ENCODE data around the gene PPP1R26. TPM values are rescaled to one million over a fixed set of nuclear protein-coding genes. Genes with fewer than 3 reads are reported as not detected.
"Not testable (repeated sequence)": the region's sequence is repeated elsewhere in the genome, so short reads cannot be mapped to it uniquely, and the experiment has no call there.

PPP1R26 gene, protein sequence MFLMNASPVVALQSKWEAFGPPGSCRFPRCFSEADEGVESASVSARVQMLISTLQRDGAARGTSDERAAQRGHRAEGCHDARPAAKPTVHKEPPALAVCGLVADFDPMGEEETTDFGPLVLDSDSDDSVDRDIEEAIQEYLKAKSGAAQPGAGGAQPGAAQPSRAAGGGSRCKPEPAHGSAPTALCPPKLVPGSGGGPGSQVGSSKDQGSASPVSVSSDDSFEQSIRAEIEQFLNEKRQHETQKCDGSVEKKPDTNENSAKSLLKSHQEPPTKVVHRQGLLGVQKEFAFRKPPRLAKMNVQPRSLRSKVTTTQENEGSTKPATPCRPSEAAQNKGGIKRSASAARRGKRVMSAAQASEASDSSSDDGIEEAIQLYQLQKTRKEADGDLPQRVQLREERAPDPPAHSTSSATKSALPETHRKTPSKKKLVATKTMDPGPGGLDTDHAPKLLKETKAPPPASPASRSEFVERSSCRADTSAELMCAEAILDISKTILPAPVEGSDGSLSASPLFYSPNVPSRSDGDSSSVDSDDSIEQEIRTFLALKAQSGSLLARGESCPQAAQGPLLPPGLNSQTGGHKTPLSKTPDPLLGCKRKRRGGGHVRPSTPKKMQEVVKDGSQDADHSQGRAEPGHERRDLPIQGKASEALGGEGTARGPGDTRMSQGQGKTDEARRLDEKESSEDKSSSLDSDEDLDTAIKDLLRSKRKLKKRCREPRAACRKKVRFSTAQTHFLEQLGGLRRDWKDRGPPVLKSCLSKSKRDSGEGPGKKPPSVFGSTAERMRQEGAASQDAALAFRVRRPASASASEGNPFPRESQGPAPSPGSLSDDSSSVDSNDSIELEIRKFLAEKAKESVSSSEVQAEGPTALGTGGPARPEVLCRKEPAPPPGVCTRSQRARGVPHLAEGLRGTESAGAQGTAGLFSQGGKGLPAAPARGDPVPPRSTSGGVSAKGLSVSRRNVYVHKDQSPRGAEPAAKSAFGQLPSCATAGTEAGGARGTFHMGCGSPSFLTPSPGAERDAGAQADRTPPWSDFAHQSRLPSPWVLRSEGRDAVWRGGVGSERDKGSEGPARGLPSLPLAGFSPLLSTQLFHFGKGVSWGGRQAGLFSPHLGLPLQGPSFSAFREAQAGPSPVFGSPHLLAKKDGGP (N-terminal part only)
- 3.1 and 6.7 TPM in 2 replicates for total RNA-seq

DNA sequence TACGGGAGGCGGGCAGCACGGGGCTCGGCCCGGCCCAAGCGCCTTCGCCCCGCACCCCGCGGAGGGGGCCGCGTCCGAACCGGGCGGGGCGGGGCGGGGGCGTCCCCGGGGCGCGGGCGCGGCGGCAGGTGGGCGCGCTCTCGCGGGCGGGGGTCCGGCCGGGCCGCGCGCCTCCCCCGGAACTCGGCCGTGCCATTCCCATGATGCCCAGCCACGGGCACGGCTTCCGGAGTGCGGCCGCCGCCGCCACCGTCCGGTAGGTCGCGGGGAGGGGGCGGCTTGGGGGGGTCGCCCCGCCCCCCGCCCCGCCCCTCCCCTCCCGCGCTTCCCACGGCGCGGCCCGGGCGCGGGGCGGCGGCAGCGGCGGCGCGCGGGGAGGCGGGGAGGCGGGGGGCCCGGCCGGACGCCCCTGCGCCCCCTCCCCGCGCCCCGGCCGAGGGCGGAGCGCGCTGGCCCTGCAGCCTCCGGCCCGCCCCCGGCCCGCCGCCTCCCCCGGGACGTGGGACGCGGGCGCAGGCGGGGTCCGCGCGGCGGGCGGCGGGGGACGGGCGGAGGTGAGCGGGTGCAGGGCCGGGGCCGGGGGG, at the start of gene PPP1R26:
Gene PPP1R26 (plus strand): TSS at position 314 of the 584 bp plus-strand sequence. CDS start 4,729 bp downstream, outside the sequence.
- peak within 1 kb of the TSS; percentile 91 for H3K4me3 Mint-ChIP-seq
- TF ChIP-seq, protein P1, sequence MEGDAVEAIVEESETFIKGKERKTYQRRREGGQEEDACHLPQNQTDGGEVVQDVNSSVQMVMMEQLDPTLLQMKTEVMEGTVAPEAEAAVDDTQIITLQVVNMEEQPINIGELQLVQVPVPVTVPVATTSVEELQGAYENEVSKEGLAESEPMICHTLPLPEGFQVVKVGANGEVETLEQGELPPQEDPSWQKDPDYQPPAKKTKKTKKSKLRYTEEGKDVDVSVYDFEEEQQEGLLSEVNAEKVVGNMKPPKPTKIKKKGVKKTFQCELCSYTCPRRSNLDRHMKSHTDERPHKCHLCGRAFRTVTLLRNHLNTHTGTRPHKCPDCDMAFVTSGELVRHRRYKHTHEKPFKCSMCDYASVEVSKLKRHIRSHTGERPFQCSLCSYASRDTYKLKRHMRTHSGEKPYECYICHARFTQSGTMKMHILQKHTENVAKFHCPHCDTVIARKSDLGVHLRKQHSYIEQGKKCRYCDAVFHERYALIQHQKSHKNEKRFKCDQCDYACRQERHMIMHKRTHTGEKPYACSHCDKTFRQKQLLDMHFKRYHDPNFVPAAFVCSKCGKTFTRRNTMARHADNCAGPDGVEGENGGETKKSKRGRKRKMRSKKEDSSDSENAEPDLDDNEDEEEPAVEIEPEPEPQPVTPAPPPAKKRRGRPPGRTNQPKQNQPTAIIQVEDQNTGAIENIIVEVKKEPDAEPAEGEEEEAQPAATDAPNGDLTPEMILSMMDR (IDR thresholded peaks at IDR 0.05) = no peak
- ChIA-PET CTCF (interaction anchor here (0.8 kb wide), 1 partner anchor 25 kb away, joined by 3 read pairs; no protein-coding TSS in a partner anchor), POLR2A (no interaction called here)
- H3K27ac Mint-ChIP-seq = peak within 1 kb of the TSS; percentile 77
- DNase-seq = no peak
- peaks cover 2% of the 10 kb centered on the region for H3K27me3 Mint-ChIP-seq
- peak; percentile 28 for ATAC-seq (ENCODE audit: low read depth)
- H3K36me3 Mint-ChIP-seq (ENCODE audit: low read depth) = peaks cover 2% of the 10 kb centered on the region
- H3K4me1 Mint-ChIP-seq = peaks cover 10% of the 10 kb centered on the region
- H3K9me3 Mint-ChIP-seq = no peaks in the 10 kb centered on the region
- intact Hi-C loops (cut with micrococcal nuclease) = loop anchor here (1.0 kb wide), 1 partner anchor 21 kb away; the partner anchor contains the start of gene MRPS2

DNA sequence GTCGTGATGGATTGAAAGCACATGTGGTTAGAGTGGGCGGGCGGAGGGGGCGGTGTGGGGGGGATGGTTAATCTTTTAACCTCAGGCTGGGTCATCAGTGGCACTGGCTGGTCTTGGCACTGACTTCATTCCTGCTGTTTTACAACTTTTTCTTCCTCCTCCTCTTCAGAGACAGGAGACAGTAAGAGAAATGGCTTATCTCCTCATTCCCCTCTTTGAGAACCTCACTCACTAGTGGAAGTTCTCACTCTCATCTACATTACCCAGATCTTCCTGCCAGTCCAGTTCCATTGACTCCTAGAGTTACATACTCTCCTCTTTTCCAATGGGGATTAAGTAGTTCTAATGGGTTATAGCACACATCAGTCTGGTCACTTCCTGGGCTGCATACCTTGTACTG, 42.3 kb upstream of the PPP1R26 start:
- Mint-ChIP-seq H3K9me3 (peaks cover 17% of the 10 kb centered on the region), H3K27me3 (peaks cover 10% of the 10 kb centered on the region), H3K36me3 (ENCODE audit: low read depth) (no peaks in the 10 kb centered on the region), H3K4me1 (no peaks in the 10 kb centered on the region), H3K27ac (no peak overlapping the region), H3K4me3 (no peak overlapping the region)
- CTCF ChIA-PET = no interaction called here
- DNase-seq (no peak), ATAC-seq (ENCODE audit: low read depth) (no peak)
- POLR2A ChIA-PET = no interaction called here
- intact Hi-C loops (cut with micrococcal nuclease) = no loop called here
- TF ChIP-seq, protein P1 (IDR thresholded peaks at IDR 0.05) = no peak

DNA sequence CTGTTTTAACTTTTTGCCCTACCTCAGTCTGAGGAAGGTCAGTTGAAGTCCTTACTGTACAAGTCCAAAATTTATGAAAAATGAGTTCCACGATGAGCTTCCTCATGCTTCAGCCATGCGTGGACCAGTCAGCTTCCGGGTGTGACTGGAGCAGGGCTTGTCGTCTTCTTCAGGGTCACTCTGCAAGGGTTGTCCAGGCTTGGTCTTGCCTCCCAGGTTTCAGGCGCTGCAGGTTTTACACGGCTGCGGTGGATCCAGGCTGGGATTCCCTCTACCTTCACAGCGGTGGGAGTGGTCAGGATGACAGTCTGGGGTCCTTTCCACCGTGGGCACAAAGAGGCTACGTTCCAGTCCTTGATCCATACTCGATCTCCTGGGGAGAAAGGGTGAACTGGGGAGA, 41.9 kb upstream of the PPP1R26 start:
- H3K27ac Mint-ChIP-seq; POLR2A ChIA-PET; DNase-seq; H3K4me1 Mint-ChIP-seq; H3K36me3 Mint-ChIP-seq (ENCODE audit: low read depth); H3K4me3 Mint-ChIP-seq; CTCF ChIA-PET; ATAC-seq (ENCODE audit: low read depth); intact Hi-C loops (cut with micrococcal nuclease): not testable (repeated sequence)
- Mint-ChIP-seq H3K27me3 (peaks cover 13% of the 10 kb centered on the region), H3K9me3 (peaks cover 17% of the 10 kb centered on the region)

DNA sequence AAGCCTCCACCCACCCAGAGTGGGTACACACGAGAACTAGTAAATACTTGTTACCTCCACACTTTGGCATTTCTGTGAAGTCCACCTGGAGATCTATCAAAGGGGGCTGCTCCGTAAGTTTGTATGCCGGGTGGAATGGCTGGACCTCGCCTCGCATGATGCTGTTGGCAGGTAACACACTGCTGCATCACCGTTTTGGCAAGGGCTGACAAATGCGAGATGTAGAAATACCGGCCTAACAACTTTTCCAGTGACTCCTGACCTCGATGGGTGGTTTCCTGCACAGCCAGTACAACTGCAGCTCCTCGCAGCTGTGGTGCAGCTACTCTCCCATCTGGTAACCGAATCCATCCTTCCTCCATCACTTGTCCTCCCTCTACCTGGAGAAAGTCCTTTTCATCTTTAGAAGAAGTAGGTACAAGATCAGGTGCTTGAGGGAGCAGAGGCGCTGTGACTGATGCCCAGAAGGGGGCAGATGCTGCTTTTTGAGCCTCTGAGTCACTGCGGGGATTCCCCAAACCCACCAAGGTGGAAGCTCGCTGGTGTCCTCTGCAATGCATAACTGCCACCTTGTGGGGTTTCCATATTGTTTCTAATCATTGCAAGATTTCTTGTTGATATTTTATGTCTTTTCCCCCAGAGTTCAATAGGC, 40.9 kb upstream of the PPP1R26 start:
- ATAC-seq (ENCODE audit: low read depth); CTCF ChIA-PET; H3K4me1 Mint-ChIP-seq: not testable (repeated sequence)

DNA sequence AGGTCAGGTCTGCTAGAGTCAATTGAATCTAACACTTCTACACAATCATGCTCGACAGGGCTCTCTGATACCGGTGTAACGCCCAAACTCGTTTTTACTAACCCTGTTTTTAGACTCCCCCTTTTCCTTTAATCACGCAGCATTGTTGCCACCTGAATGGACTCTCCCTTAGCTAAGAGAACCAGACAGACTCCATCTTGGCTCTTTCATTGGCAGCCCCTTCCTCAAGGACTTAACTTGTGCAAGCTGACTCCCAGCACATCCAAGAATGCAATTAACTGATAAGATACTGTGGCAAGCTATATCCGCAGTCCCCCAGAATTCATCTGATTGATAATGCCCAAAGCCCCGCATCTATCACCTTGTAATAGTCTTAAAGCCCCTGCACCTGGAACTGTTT, 40.1 kb upstream of the PPP1R26 start:
- H3K36me3 Mint-ChIP-seq (ENCODE audit: low read depth); H3K4me1 Mint-ChIP-seq; POLR2A ChIA-PET; ATAC-seq (ENCODE audit: low read depth); H3K4me3 Mint-ChIP-seq; H3K27ac Mint-ChIP-seq; intact Hi-C loops (cut with micrococcal nuclease); DNase-seq; CTCF ChIA-PET: not testable (repeated sequence)
- Mint-ChIP-seq H3K27me3 (peaks cover 13% of the 10 kb centered on the region), H3K9me3 (peaks cover 17% of the 10 kb centered on the region)

More for the DNA sequence above, 40.9 kb upstream of the PPP1R26 start:
- H3K4me3 Mint-ChIP-seq; H3K27ac Mint-ChIP-seq; DNase-seq; H3K36me3 Mint-ChIP-seq (ENCODE audit: low read depth); POLR2A ChIA-PET; intact Hi-C loops (cut with micrococcal nuclease): not testable (repeated sequence)
- peaks cover 17% of the 10 kb centered on the region for H3K9me3 Mint-ChIP-seq
- peaks cover 13% of the 10 kb centered on the region for H3K27me3 Mint-ChIP-seq

DNA sequence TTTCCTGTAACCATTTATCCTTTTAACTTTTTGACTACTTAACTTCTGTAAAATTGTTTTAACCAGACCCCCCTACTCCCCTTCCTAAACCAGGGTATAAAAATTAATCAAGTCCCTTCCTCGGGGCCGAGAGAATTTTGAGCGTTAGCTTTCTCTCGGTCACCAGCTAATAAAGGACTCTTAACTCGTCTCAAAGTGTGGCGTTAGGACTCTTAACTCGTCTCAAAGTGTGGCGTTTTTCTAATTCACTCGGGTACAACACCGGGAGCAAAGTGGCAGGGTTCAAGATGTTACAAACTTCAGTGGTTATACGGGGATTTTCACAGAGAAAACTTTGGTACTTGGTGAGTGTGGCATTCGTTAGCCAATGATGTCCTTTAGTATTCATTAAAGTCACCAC, 39.7 kb upstream of the PPP1R26 start:
- intact Hi-C loops (cut with micrococcal nuclease) = no loop called here
- H3K9me3 Mint-ChIP-seq = peaks cover 17% of the 10 kb centered on the region
- H3K4me3 Mint-ChIP-seq = no peak overlapping the region
- H3K27me3 Mint-ChIP-seq = peaks cover 13% of the 10 kb centered on the region
- POLR2A ChIA-PET = no interaction called here
- CTCF ChIA-PET = no interaction called here
- H3K4me1 Mint-ChIP-seq = no peaks in the 10 kb centered on the region
- no peak overlapping the region for H3K27ac Mint-ChIP-seq
- ATAC-seq (ENCODE audit: low read depth) (no peak), DNase-seq (no peak)
- H3K36me3 Mint-ChIP-seq (ENCODE audit: low read depth) = no peaks in the 10 kb centered on the region
- TF ChIP-seq, protein P1 (IDR thresholded peaks at IDR 0.05) = no peak
